Type B pancreatic cell (in vitro differentiated cells): ENCODE results near the gene MSRB3. TPM values are rescaled to one million over a fixed set of nuclear protein-coding genes. Genes with fewer than 3 reads are reported as not detected.

Source experiments
- DNase-seq: peaks from one replicate; pipeline ENCODE4 v3.0.0; 2021; ENCODE audit warnings: mixed read lengths; ENCODE audit not compliant: unreplicated experiment; ENCODE audit errors: extremely low spot score
- H3K27ac Mint-ChIP-seq: 2 replicates; pipeline ENCODE4 v1.8.0; 2021; ENCODE audit warnings: mild to moderate bottlenecking, mixed read lengths
- H3K27me3 Mint-ChIP-seq: 2 replicates; pipeline ENCODE4 v1.8.0; 2021; ENCODE audit warnings: mixed read lengths
- H3K36me3 Mint-ChIP-seq: 2 replicates; pipeline ENCODE4 v1.8.0; 2021; ENCODE audit warnings: mixed read lengths
- H3K4me1 Mint-ChIP-seq: one replicate; pipeline ENCODE4 v1.8.0; 2021; ENCODE audit warnings: mixed read lengths; ENCODE audit not compliant: unreplicated experiment
- H3K4me3 Mint-ChIP-seq: 2 replicates; pipeline ENCODE4 v1.8.0; 2021; ENCODE audit warnings: mild to moderate bottlenecking, mixed read lengths
- H3K9me3 Mint-ChIP-seq: 2 replicates; pipeline ENCODE4 v1.8.0; 2021; ENCODE audit warnings: mixed read lengths
- CTCF ChIP-seq: fragments of 200-600 bp; sonication (generic); conservative IDR thresholded peaks from 2 replicates; pipeline ENCODE4 v1.5.0; 2021; ENCODE audit warnings: antibody characterized with exemption, mild to moderate bottlenecking
- total RNA-seq: library from RNA; stranded (reverse); gene quantifications from 2 replicates; pipeline ENCODE4 v1.2.1, GENCODE V29; 2021; ENCODE audit warnings: low replicate concordance

The MSRB3 gene
- total RNA-seq, 1 donor from 2014 or later: 12.8 TPM

- Mint-ChIP-seq H3K4me1 (peaks cover 13% of the 10 kb centered on the region), H3K36me3 (peaks cover 3% of the 10 kb centered on the region), H3K4me3 (no peak overlapping the region), H3K9me3 (no peaks in the 10 kb centered on the region), H3K27me3 (no peaks in the 10 kb centered on the region), H3K27ac (no peak overlapping the region)
- no peak for TF ChIP-seq CTCF
- DNase-seq: no peak
Observed at GRCh38 chr12:65368055-65368454, 89.6 kb downstream of the MSRB3 start.

- Mint-ChIP-seq H3K27ac (no peak overlapping the region), H3K4me3 (no peak overlapping the region), H3K27me3 (no peaks in the 10 kb centered on the region), H3K36me3 (no peaks in the 10 kb centered on the region), H3K9me3 (no peaks in the 10 kb centered on the region), H3K4me1 (peaks cover 12% of the 10 kb centered on the region)
- no peak for TF ChIP-seq CTCF
- no peak for DNase-seq
Observed at GRCh38 chr12:65372574-65372973, 94.1 kb downstream of the MSRB3 start.

- Mint-ChIP-seq H3K27me3 (no peaks in the 10 kb centered on the region), H3K4me1 (peaks cover 16% of the 10 kb centered on the region), H3K9me3 (peaks cover 4% of the 10 kb centered on the region), H3K36me3 (no peaks in the 10 kb centered on the region), H3K4me3 (no peak overlapping the region), H3K27ac (no peak overlapping the region)
- no peak for TF ChIP-seq CTCF
- DNase-seq: no peak
Observed at GRCh38 chr12:65384240-65384639, 105.8 kb downstream of the MSRB3 start.

- no peak overlapping the region for H3K27ac Mint-ChIP-seq
- H3K4me3 Mint-ChIP-seq: no peak overlapping the region
- DNase-seq: no peak
- H3K36me3 Mint-ChIP-seq: no peaks in the 10 kb centered on the region
- H3K9me3 Mint-ChIP-seq: peaks cover 4% of the 10 kb centered on the region
- no peak for TF ChIP-seq CTCF
- H3K4me1 Mint-ChIP-seq: peaks cover 31% of the 10 kb centered on the region
- H3K27me3 Mint-ChIP-seq: no peaks in the 10 kb centered on the region
Observed at GRCh38 chr12:65387396-65387795, 108.9 kb downstream of the MSRB3 start.

GRCh38 chr12:65389436-65389835 lies 111.0 kb downstream of the MSRB3 start:
- Mint-ChIP-seq H3K4me1 (peaks cover 28% of the 10 kb centered on the region), H3K36me3 (peaks cover 2% of the 10 kb centered on the region), H3K9me3 (peaks cover 7% of the 10 kb centered on the region), H3K27ac (no peak overlapping the region), H3K27me3 (no peaks in the 10 kb centered on the region), H3K4me3 (no peak overlapping the region)
- no peak for DNase-seq
- no peak for TF ChIP-seq CTCF

GRCh38 chr12:65391711-65392110 lies 113.2 kb downstream of the MSRB3 start:
- DNase-seq: no peak
- no peak overlapping the region for H3K27ac Mint-ChIP-seq
- peaks cover 14% of the 10 kb centered on the region for H3K9me3 Mint-ChIP-seq
- no peaks in the 10 kb centered on the region for H3K27me3 Mint-ChIP-seq
- TF ChIP-seq CTCF: no peak
- peaks cover 23% of the 10 kb centered on the region for H3K4me1 Mint-ChIP-seq
- H3K4me3 Mint-ChIP-seq: no peak overlapping the region
- H3K36me3 Mint-ChIP-seq: peaks cover 4% of the 10 kb centered on the region
